ENCODE results near the gene QRICH1.

QRICH1 gene

GRCh38 chr3:49134471-49135265 is 40.8 kb upstream of the QRICH1 start:
- no peak for DNase-seq
- Histone ChIP-seq H2BK5ac (ENCODE audit: low read depth, low read length, poor library complexity, severe bottlenecking) (no peak overlapping the region), H2AK5ac (ENCODE audit: low read length, severe bottlenecking) (peak overlapping the region; percentile 49), H3K9me3 (ENCODE audit: control insufficient read depth, low read length) (no peaks in the 10 kb centered on the region), H2BK120ac (ENCODE audit: low read depth, low read length) (no peak overlapping the region), H4K8ac (ENCODE audit: low read length) (peak overlapping the region; percentile 66), H3K4ac (ENCODE audit: low read depth in 1 of 2, low read length in 2 of 2) (peak overlapping the region in 1 of 2 experiments; percentile 69), H3K27ac (ENCODE audit: low read length, poor library complexity, severe bottlenecking) (no peak overlapping the region), H3K9ac (ENCODE audit: low read length) (no peak overlapping the region), H4K91ac (ENCODE audit: low read length) (peak overlapping the region; percentile 46), H3K79me1 (replicated peaks; ENCODE audit: low read length, poor library complexity, severe bottlenecking) (peaks cover 19% of the 10 kb centered on the region), H3K4me2 (ENCODE audit: low read length, poor library complexity, severe bottlenecking) (no peak overlapping the region), H3K14ac (ENCODE audit: low read length in 2 of 2) (no peak overlapping the region), H2BK15ac (ENCODE audit: low read depth, poor library complexity, severe bottlenecking) (peak overlapping the region; percentile 20), H3K23ac (ENCODE audit: low read length in 2 of 2) (peak overlapping the region in 1 of 2 experiments; percentile 28), H3K4me1 (ENCODE audit: control insufficient read depth, insufficient read depth, low read depth, low read length) (peaks cover 35% of the 10 kb centered on the region), H3K36me3 (ENCODE audit: control insufficient read depth in 1 of 2, insufficient read depth in 2 of 2, low read depth in 1 of 2, low read length in 2 of 2) (peaks cover 20 to 23% of the 10 kb centered on the region in 2 experiments), H2AFZ (ENCODE audit: low read depth, low read length) (no peak overlapping the region), H2BK12ac (ENCODE audit: low read length in 2 of 2) (peak overlapping the region in 1 of 2 experiments; percentile 84), H3K18ac (ENCODE audit: low read depth in 1 of 2, low read length in 2 of 2) (no peak overlapping the region), H3K4me3 (ENCODE audit: insufficient read depth in 1 of 2, low read depth in 1 of 2, low read length in 2 of 2) (peak overlapping the region in 1 of 2 experiments; percentile 92), H3K27me3 (ENCODE audit: control insufficient read depth in 1 of 2, insufficient read depth in 1 of 2, low read length in 2 of 2) (peaks cover 6 to 8% of the 10 kb centered on the region in 2 experiments)
- 65% methylated on average over 3 of the region's 3 CpGs for WGBS

- Histone ChIP-seq H3K4me2 (ENCODE audit: low read length, poor library complexity, severe bottlenecking) (peak overlapping the region; percentile 64), H3K27me3 (ENCODE audit: control insufficient read depth in 1 of 2, insufficient read depth in 1 of 2, low read length in 2 of 2) (peaks cover 4 to 6% of the 10 kb centered on the region in 2 experiments), H4K8ac (ENCODE audit: low read length) (peak overlapping the region; percentile 97), H3K4me3 (ENCODE audit: insufficient read depth in 1 of 2, low read depth in 1 of 2, low read length in 2 of 2) (peak overlapping the region; percentile 73 to 92), H3K23ac (ENCODE audit: low read length in 2 of 2) (peak overlapping the region in 1 of 2 experiments; percentile 2), H2AFZ (ENCODE audit: low read depth, low read length) (peak overlapping the region; percentile 95), H3K14ac (ENCODE audit: low read length in 2 of 2) (peak overlapping the region in 1 of 2 experiments; percentile 5), H3K79me1 (replicated peaks; ENCODE audit: low read length, poor library complexity, severe bottlenecking) (peaks cover 30% of the 10 kb centered on the region), H2BK12ac (ENCODE audit: low read length in 2 of 2) (peak overlapping the region; percentile 4 to 12), H2BK120ac (ENCODE audit: low read depth, low read length) (peak overlapping the region; percentile 93), H3K27ac (ENCODE audit: low read length, poor library complexity, severe bottlenecking) (peak overlapping the region; percentile 91), H3K9me3 (ENCODE audit: control insufficient read depth, low read length) (no peaks in the 10 kb centered on the region), H3K36me3 (ENCODE audit: control insufficient read depth in 1 of 2, insufficient read depth in 2 of 2, low read depth in 1 of 2, low read length in 2 of 2) (peaks cover 33 to 36% of the 10 kb centered on the region in 2 experiments), H3K4ac (ENCODE audit: low read depth in 1 of 2, low read length in 2 of 2) (peak overlapping the region; percentile 27 to 97), H2BK15ac (ENCODE audit: low read depth, poor library complexity, severe bottlenecking) (peak overlapping the region; percentile 95), H3K18ac (ENCODE audit: low read depth in 1 of 2, low read length in 2 of 2) (peak overlapping the region; percentile 89), H3K9ac (ENCODE audit: low read length) (peak overlapping the region; percentile 90), H2BK5ac (ENCODE audit: low read depth, low read length, poor library complexity, severe bottlenecking) (peak overlapping the region; percentile 79), H2AK5ac (ENCODE audit: low read length, severe bottlenecking) (no peak overlapping the region), H3K4me1 (ENCODE audit: control insufficient read depth, insufficient read depth, low read depth, low read length) (peaks cover 41% of the 10 kb centered on the region), H4K91ac (ENCODE audit: low read length) (peak overlapping the region; percentile 79)
- WGBS = under 1% methylated on average over 27 of the region's 30 CpGs
- peak; percentile 94 for DNase-seq
These were observed 39.5 kb upstream of the QRICH1 start for GRCh38 chr3:49133226-49133951.

- peak; percentile 91 for DNase-seq
- Histone ChIP-seq H3K27me3 (ENCODE audit: control insufficient read depth in 1 of 2, insufficient read depth in 1 of 2, low read length in 2 of 2) (no peaks in the 10 kb centered on the region), H2BK120ac (ENCODE audit: low read depth, low read length) (peak within 1 kb of the TSS; percentile 93), H3K4ac (ENCODE audit: low read depth in 1 of 2, low read length in 2 of 2) (peak within 1 kb of the TSS; percentile 79 to 97), H2AFZ (ENCODE audit: low read depth, low read length) (peak within 1 kb of the TSS; percentile 95), H4K91ac (ENCODE audit: low read length) (peak within 1 kb of the TSS; percentile 86), H3K79me1 (replicated peaks; ENCODE audit: low read length, poor library complexity, severe bottlenecking) (peaks cover 35% of the 10 kb centered on the region), H3K14ac (ENCODE audit: low read length in 2 of 2) (peak within 1 kb of the TSS in 1 of 2 experiments; percentile 99), H3K36me3 (ENCODE audit: control insufficient read depth in 1 of 2, insufficient read depth in 2 of 2, low read depth in 1 of 2, low read length in 2 of 2) (peaks cover 38 to 41% of the 10 kb centered on the region in 2 experiments), H2BK12ac (ENCODE audit: low read length in 2 of 2) (peak within 1 kb of the TSS; percentile 12 to 70), H4K8ac (ENCODE audit: low read length) (peak within 1 kb of the TSS; percentile 97), H2BK15ac (ENCODE audit: low read depth, poor library complexity, severe bottlenecking) (peak within 1 kb of the TSS; percentile 95), H3K18ac (ENCODE audit: low read depth in 1 of 2, low read length in 2 of 2) (peak within 1 kb of the TSS; percentile 89 to 99), H3K9me3 (ENCODE audit: control insufficient read depth, low read length) (no peaks in the 10 kb centered on the region), H2BK5ac (ENCODE audit: low read depth, low read length, poor library complexity, severe bottlenecking) (peak within 1 kb of the TSS; percentile 79), H3K4me3 (ENCODE audit: insufficient read depth in 1 of 2, low read depth in 1 of 2, low read length in 2 of 2) (peak within 1 kb of the TSS; percentile 73 to 92), H3K9ac (ENCODE audit: low read length) (peak within 1 kb of the TSS; percentile 90), H3K23ac (ENCODE audit: low read length in 2 of 2) (peak within 1 kb of the TSS in 1 of 2 experiments; percentile 75), H3K27ac (ENCODE audit: low read length, poor library complexity, severe bottlenecking) (peak within 1 kb of the TSS; percentile 91), H3K4me1 (ENCODE audit: control insufficient read depth, insufficient read depth, low read depth, low read length) (peaks cover 39% of the 10 kb centered on the region), H3K4me2 (ENCODE audit: low read length, poor library complexity, severe bottlenecking) (peak within 1 kb of the TSS; percentile 64), H2AK5ac (ENCODE audit: low read length, severe bottlenecking) (peak within 1 kb of the TSS; percentile 60)
- 1% methylated on average over 25 of the region's 28 CpGs for WGBS
These were observed 38.8 kb upstream of the QRICH1 start, which contains the start of gene LAMB2 for GRCh38 chr3:49132437-49133225. Gene LAMB2, minus strand, starts transcription at chr3:49133050. Its CDS starts 183 bp downstream, at chr3:49132867.

All from mesenchymal stem cell (in vitro differentiated cells and primary cell).